Activated T-helper 1 cell treated with anti-CD3 and anti-CD28 coated beads, Interleukin-2, amount 50 U/mL, for 16 hours (primary cell): ENCODE results near the gene SYNGR4.
A peak's percentile ranks its signal among the peaks of the same experiment; 100 is the strongest.

Experiments used
- DNase-seq, 2 donors: peaks; one replicate each; pipeline ENCODE4 v3.0.0-alpha.2; 2020; ENCODE audit warnings: low read depth in 1 of 2, low spot score in 1 of 2

The SYNGR4 gene

GRCh38 chr19:48341515-48342413, 22.4 kb upstream of the SYNGR4 start:
- DNase-seq = no peak

- DNase-seq = no peak
These were observed 21.8 kb upstream of the SYNGR4 start for GRCh38 chr19:48342414-48342738.

GRCh38 chr19:48342841-48343540, 21.2 kb upstream of the SYNGR4 start:
- no peak for DNase-seq

- DNase-seq = no peak
These were observed 19.3 kb upstream of the SYNGR4 start for GRCh38 chr19:48344892-48345291.

- DNase-seq = no peak
These were observed 18.0 kb upstream of the SYNGR4 start for GRCh38 chr19:48346191-48346590.

- no peak for DNase-seq
These were observed 16.1 kb upstream of the SYNGR4 start for GRCh38 chr19:48348045-48348444.

GRCh38 chr19:48348737-48349136, 15.4 kb upstream of the SYNGR4 start:
- no peak for DNase-seq

- DNase-seq = no peak
These were observed 13.3 kb upstream of the SYNGR4 start for GRCh38 chr19:48350856-48351255.

GRCh38 chr19:48351341-48351752, 12.8 kb upstream of the SYNGR4 start:
- DNase-seq = peak; percentile 68 to 70

GRCh38 chr19:48353677-48354076, 10.5 kb upstream of the SYNGR4 start:
- no peak for DNase-seq

- no peak for DNase-seq
These were observed 9.7 kb upstream of the SYNGR4 start for GRCh38 chr19:48354332-48354992.

- DNase-seq = no peak
These were observed 8.7 kb upstream of the SYNGR4 start for GRCh38 chr19:48355365-48355954.

GRCh38 chr19:48359123-48359522, 5.0 kb upstream of the SYNGR4 start:
- DNase-seq = no peak

- no peak for DNase-seq
These were observed 2.3 kb upstream of the SYNGR4 start for GRCh38 chr19:48361912-48362311.

GRCh38 chr19:48362716-48363499, 1.3 kb upstream of the SYNGR4 start:
- DNase-seq = peak; percentile 74 to 82

- DNase-seq = no peak
These were observed 712 bp upstream of the SYNGR4 start for GRCh38 chr19:48363500-48363809.

- DNase-seq = no peak
These were observed 606 bp downstream of the SYNGR4 start for GRCh38 chr19:48364598-48365348.

GRCh38 chr19:48365602-48366001, 1.4 kb downstream of the SYNGR4 start:
- no peak for DNase-seq

- DNase-seq = no peak
These were observed 3.7 kb downstream of the SYNGR4 start for GRCh38 chr19:48367855-48368254.

GRCh38 chr19:48368936-48369335, 4.8 kb downstream of the SYNGR4 start:
- no peak for DNase-seq
